GM12878 (cell line): ENCODE measurements around the gene SPTBN2.

Experiments
- BRCA1 ChIP-seq: IDR thresholded peaks from 2 replicates; pipeline ENCODE4 v1.6.1; 2011; ENCODE audit warnings: low read depth, low read length, improper control_type of control experiment
- CEBPB ChIP-seq, 2 experiments: fragments of 150-350 bp in 1 of 2; IDR thresholded peaks; 2 replicates each; pipeline ENCODE4 v1.6.1; 2012 to 2014; ENCODE audit warnings: low read depth in 2 of 2, low read length in 2 of 2, borderline replicate concordance in 1 of 2, inconsistent platforms in 1 of 2
- CEBPZ ChIP-seq: fragments of 150-350 bp; IDR thresholded peaks from 2 replicates; pipeline ENCODE4 v1.6.1; 2016; ENCODE audit warnings: low read depth, low read length
- CTCF ChIP-seq, 3 experiments: IDR thresholded peaks in 2 of 3; conservative IDR thresholded peaks in 1 of 3; 2 replicates each; pipeline ENCODE4 v1.5.1; 2011; ENCODE audit warnings: low read depth in 3 of 3, low read length in 3 of 3, mild to moderate bottlenecking in 3 of 3, control low read depth in 2 of 3, moderate library complexity in 2 of 3, inconsistent platforms in 1 of 3, mixed read lengths in 1 of 3; ENCODE audit not compliant: control insufficient read depth in 2 of 3, insufficient read depth in 1 of 3; ENCODE audit errors: extremely low read depth in 1 of 3
- DPF2 ChIP-seq: fragments of 450-650 bp; IDR thresholded peaks from 2 replicates; pipeline ENCODE4 v1.6.1; 2017; ENCODE audit warnings: mild to moderate bottlenecking
- E2F4 ChIP-seq: IDR thresholded peaks from 2 replicates; pipeline ENCODE4 v1.6.1; 2012; ENCODE audit warnings: low read depth, low read length, improper control_type of control experiment
- ESRRA ChIP-seq: IDR thresholded peaks from 2 replicates; pipeline ENCODE4 v1.6.1; 2012; ENCODE audit warnings: mild to moderate bottlenecking, low read length, improper control_type of control experiment
- EZH2 ChIP-seq: IDR thresholded peaks from 2 replicates; pipeline ENCODE4 v1.6.1; 2012; ENCODE audit warnings: low read depth, mild to moderate bottlenecking, control low read depth, inconsistent platforms, low read length, borderline replicate concordance; ENCODE audit not compliant: control insufficient read depth
- HCFC1 ChIP-seq: fragments of 150-350 bp; IDR thresholded peaks from 2 replicates; pipeline ENCODE4 v1.6.1; 2014; ENCODE audit warnings: low read length
- MXI1 ChIP-seq: fragments of 150-350 bp; IDR thresholded peaks from 2 replicates; pipeline ENCODE4 v1.6.1; 2011; ENCODE audit warnings: low read depth, mild to moderate bottlenecking, inconsistent platforms, low read length, improper control_type of control experiment
- PKNOX1 ChIP-seq: fragments of 450-650 bp; IDR thresholded peaks from 2 replicates; pipeline ENCODE4 v1.6.1; 2016; ENCODE audit warnings: mild to moderate bottlenecking
- REST ChIP-seq: IDR thresholded peaks from 2 replicates; pipeline ENCODE4 v1.6.1; 2012; ENCODE audit warnings: mild to moderate bottlenecking, low read depth, low read length
- ZBTB33 ChIP-seq: fragments of 450-650 bp; IDR thresholded peaks from 2 replicates; pipeline ENCODE4 v1.6.1; 2017; ENCODE audit warnings: mild to moderate bottlenecking
- ZNF592 ChIP-seq: fragments of 450-650 bp; IDR thresholded peaks from 2 replicates; pipeline ENCODE4 v1.6.1; 2017; ENCODE audit warnings: mild to moderate bottlenecking, moderate library complexity

- no peak for TF ChIP-seq ZBTB33
- no peak for TF ChIP-seq CEBPZ
- TF ChIP-seq PKNOX1, result no peak
- TF ChIP-seq CTCF (IDR thresholded peaks at IDR 0.05 in 2 of 3, conservative IDR thresholded peaks at IDR 0.05 in 1 of 3; ENCODE audit: control insufficient read depth in 2 of 3, extremely low read depth in 1 of 3, insufficient read depth in 1 of 3, low read depth in 3 of 3, low read length in 3 of 3), result no peak
- TF ChIP-seq CEBPB (IDR thresholded peaks at IDR 0.05; ENCODE audit: borderline replicate concordance in 1 of 2, low read depth in 2 of 2, low read length in 2 of 2), result no peak
- TF ChIP-seq ESRRA, result no peak
- TF ChIP-seq ZNF592, result no peak
- TF ChIP-seq DPF2, result no peak
- no peak for TF ChIP-seq HCFC1
- TF ChIP-seq REST, result no peak
- no peak for TF ChIP-seq EZH2
- TF ChIP-seq MXI1, result no peak
- no peak for TF ChIP-seq E2F4
- no peak for TF ChIP-seq BRCA1
Measured at GRCh38 chr11:66720223-66720898, 8.7 kb downstream of the SPTBN2 start.
